HepG2 (cell line): ENCODE data around the gene MAP3K9.

Source experiments
- DR1 ChIP-seq: sonication (generic); formaldehyde crosslinking; IDR thresholded peaks from 2 replicates; pipeline ENCODE4 v1.8.0; 2021; ENCODE audit warnings: mild to moderate bottlenecking, missing genetic modification reagents, inconsistent platforms
- NFE2L1 ChIP-seq: sonication (generic); formaldehyde crosslinking; IDR thresholded peaks from 2 replicates; pipeline ENCODE4 v1.4.0; 2020; ENCODE audit warnings: missing genetic modification reagents, mild to moderate bottlenecking, borderline replicate concordance
- ZNF709 ChIP-seq: sonication (generic); formaldehyde crosslinking; IDR thresholded peaks from 2 replicates; pipeline ENCODE4 v1.5.0; 2020; ENCODE audit warnings: mild to moderate bottlenecking, missing genetic modification reagents
- TF ChIP-seq, protein P1 (sequence below): sonication (generic); formaldehyde crosslinking; IDR thresholded peaks from 2 replicates; pipeline ENCODE4 v1.4.0; 2020; ENCODE audit warnings: missing genetic modification reagents, borderline replicate concordance

DNA sequence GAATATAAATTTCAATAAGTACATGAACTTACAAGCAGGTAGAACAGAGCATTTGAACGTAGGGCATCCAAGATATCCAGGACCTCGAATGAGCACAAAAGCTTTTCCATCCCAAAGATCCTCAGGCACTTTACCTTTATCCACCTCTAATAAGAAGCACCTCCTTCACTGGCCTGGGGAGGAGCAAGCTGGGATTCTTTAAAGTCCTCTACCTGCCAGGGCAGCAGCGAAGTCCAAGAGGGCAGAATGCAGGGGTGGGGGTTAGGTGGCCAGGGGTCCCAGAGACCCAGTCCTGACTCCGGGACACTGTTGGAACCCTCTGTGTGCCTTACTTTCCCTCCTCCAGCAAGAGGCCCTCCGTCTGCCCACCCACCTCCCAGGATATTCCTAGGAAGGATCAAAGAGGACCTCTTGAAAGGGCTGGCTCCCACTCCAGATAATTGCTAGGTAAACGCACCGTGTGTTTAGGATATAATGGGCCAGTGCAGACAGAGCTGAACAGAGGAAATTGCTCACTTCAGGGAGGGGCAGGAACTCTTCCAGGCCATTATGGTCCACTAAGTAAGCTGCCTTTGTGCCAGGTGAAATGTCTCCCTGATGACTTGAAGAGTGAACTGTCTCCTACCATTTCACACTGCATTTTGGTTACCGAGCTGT is 99.5 kb downstream of the MAP3K9 start:
- TF ChIP-seq, protein P1, sequence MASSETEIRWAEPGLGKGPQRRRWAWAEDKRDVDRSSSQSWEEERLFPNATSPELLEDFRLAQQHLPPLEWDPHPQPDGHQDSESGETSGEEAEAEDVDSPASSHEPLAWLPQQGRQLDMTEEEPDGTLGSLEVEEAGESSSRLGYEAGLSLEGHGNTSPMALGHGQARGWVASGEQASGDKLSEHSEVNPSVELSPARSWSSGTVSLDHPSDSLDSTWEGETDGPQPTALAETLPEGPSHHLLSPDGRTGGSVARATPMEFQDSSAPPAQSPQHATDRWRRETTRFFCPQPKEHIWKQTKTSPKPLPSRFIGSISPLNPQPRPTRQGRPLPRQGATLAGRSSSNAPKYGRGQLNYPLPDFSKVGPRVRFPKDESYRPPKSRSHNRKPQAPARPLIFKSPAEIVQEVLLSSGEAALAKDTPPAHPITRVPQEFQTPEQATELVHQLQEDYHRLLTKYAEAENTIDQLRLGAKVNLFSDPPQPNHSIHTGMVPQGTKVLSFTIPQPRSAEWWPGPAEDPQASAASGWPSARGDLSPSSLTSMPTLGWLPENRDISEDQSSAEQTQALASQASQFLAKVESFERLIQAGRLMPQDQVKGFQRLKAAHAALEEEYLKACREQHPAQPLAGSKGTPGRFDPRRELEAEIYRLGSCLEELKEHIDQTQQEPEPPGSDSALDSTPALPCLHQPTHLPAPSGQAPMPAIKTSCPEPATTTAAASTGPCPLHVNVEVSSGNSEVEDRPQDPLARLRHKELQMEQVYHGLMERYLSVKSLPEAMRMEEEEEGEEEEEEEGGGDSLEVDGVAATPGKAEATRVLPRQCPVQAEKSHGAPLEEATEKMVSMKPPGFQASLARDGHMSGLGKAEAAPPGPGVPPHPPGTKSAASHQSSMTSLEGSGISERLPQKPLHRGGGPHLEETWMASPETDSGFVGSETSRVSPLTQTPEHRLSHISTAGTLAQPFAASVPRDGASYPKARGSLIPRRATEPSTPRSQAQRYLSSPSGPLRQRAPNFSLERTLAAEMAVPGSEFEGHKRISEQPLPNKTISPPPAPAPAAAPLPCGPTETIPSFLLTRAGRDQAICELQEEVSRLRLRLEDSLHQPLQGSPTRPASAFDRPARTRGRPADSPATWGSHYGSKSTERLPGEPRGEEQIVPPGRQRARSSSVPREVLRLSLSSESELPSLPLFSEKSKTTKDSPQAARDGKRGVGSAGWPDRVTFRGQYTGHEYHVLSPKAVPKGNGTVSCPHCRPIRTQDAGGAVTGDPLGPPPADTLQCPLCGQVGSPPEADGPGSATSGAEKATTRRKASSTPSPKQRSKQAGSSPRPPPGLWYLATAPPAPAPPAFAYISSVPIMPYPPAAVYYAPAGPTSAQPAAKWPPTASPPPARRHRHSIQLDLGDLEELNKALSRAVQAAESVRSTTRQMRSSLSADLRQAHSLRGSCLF (CRISPR knock-in tag): no peak
- TF ChIP-seq ZNF709 (CRISPR knock-in tag): no peak
- no peak for TF ChIP-seq DR1 (CRISPR knock-in tag)
- no peak for TF ChIP-seq NFE2L1
